Limb (tissue), 2 donors: ENCODE results near the gene SLC16A3.

Experiments
- DNase-seq, 2 donors: peaks; one replicate each; pipeline ENCODE4 v3.0.0-alpha.2; 2016; ENCODE audit errors: extremely low spot score in 2 of 2

SLC16A3 gene

GRCh38 chr17:82282239-82283207 lies 53.7 kb downstream of the SLC16A3 start:
- DNase-seq = no peak

GRCh38 chr17:82283208-82283749 lies 54.4 kb downstream of the SLC16A3 start:
- no peak for DNase-seq

- DNase-seq = no peak
Measured at GRCh38 chr17:82285141-82285540, 56.3 kb downstream of the SLC16A3 start.

- no peak for DNase-seq
Measured at GRCh38 chr17:82287013-82287867, 58.4 kb downstream of the SLC16A3 start.

- DNase-seq = peak in 1 of 2 donors; percentile 24
Measured at GRCh38 chr17:82287868-82288801, 59.3 kb downstream of the SLC16A3 start.
